H1 (cell line): Measurements from ENCODE around the gene CDHR5. TPM values are rescaled to one million over a fixed set of nuclear protein-coding genes. Genes with fewer than 3 reads are reported as not detected.
A peak's percentile ranks its signal among the peaks of the same experiment; 100 is the strongest.

Experiments used
- SP1 ChIP-seq: IDR thresholded peaks from 2 replicates; pipeline ENCODE4 v1.6.1; 2011; ENCODE audit warnings: low read depth, low read length
- polyA plus RNA-seq, 7 experiments: library from polyadenylated mRNA; depleted of rRNA in 3 of 7; stranded (reverse) in 5 of 7; unstranded in 2 of 7; fragments of >200 nt in 5 of 7; fragments of 200-250 nt in 2 of 7; gene quantifications; 1 replicate in 5 of 7; 2 replicates in 1 of 7; 4 replicates in 1 of 7; pipeline versions ENCODE4 v1.2.1 to v1.2.3, GENCODE V29; 2011 to 2013; ENCODE audit warnings: missing spikeins in 2 of 7, mixed read lengths in 2 of 7
- total RNA-seq: library from RNA; stranded (reverse); fragmentation: NEBNext Ultra II Directional; extraction: Animal tissue kit (Norgen Biotek cat#: 25700); gene quantifications from 2 replicates; pipeline ENCODE4 v1.2.1, GENCODE V29; 2021

Gene CDHR5
- total and polyA plus RNA-seq, 2 of the 8 experiments (the other 6 are each of a cell fraction or from before 2014, with no cell fraction given) = not detected

DNA sequence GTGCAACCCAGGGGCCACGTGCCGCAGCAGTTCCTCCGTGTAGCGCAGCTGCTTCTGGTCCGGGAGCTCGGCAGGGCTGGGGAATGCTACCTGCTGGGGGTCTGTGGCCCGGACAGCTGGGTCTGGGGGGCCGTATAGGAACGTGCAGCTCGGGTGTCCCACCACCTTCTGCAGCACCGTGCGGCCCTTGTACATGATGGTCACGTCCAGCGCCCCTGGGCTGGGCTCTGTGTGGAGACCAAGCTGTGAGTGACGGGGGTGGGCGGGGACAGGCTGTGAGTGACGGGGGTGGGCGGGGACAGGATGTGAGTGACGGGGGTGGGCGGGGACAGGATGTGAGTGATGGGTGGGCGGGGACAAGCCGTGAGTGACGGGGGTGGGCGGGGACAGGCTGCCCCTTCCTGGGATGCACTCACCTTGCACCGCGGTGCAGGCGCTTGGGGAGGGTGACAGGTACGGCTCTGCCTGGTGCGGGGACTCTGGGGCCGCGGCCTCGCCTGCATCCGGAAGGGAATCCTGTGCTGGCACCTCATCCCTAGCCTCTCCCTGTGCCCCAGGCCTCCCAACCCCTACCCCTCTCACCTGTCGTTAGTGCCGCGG is 11.3 kb downstream of the CDHR5 start (continued):
- 0 out of 2 replicates have a peak, but pooled peaks have one; percentile 28 for TF ChIP-seq SP1
